Dendritic cell treated with granulocyte-macrophage colony-stimulating factor and Interleukin-4, amounts not matched to agents 40 ng/mL and 50 ng/mL, for 4 days (primary cell): Measurements from ENCODE around the gene PCK2.

ENCODE experiments used
- H3K27ac Mint-ChIP-seq: one replicate; pipeline ENCODE4 v1.8.0; 2022; ENCODE audit warnings: mild to moderate bottlenecking, mixed read lengths
- H3K27me3 Mint-ChIP-seq: one replicate; pipeline ENCODE4 v1.8.0; 2022; ENCODE audit warnings: mild to moderate bottlenecking, mixed read lengths
- H3K36me3 Mint-ChIP-seq: one replicate; pipeline ENCODE4 v1.8.0; 2022; ENCODE audit warnings: low read depth, mixed read lengths
- H3K4me1 Mint-ChIP-seq: one replicate; pipeline ENCODE4 v1.8.0; 2022; ENCODE audit warnings: low read depth, mixed read lengths
- H3K4me3 Mint-ChIP-seq: one replicate; pipeline ENCODE4 v1.8.0; 2022; ENCODE audit warnings: mild to moderate bottlenecking, moderate library complexity, mixed read lengths
- H3K9me3 Mint-ChIP-seq: one replicate; pipeline ENCODE4 v1.8.0; 2022; ENCODE audit warnings: mixed read lengths
- intact Hi-C: fragments of 100-400 bp; cut with micrococcal nuclease; formaldehyde crosslinking; loops from one replicate; pipeline ENCODE4 v1.15.0; 2022

PCK2 gene

DNA sequence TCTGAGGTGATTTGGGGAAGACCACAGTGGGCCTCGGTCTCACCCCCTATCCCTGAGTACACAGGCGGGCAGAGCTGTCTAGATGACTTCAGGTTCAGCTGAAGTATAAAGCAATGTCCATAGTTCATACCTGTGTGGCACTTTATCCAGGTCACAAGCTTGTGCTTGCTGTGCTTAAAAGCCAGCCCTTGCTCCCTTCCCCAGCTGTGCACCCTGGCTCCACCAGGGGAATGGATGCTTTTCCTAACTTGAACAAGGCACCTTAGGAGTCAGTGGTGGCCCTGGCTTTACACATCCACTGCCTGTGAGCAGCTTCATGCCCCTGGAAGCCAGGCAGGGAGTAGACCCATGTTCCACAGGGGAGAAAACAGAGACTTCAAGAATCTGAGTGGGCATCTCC, 36.8 kb upstream of the PCK2 start:
- Mint-ChIP-seq H3K27me3 (peaks cover 38% of the 10 kb centered on the region), H3K4me3 (no peak overlapping the region), H3K4me1 (peaks cover 17% of the 10 kb centered on the region), H3K36me3 (no peaks in the 10 kb centered on the region), H3K27ac (no peak overlapping the region), H3K9me3 (no peaks in the 10 kb centered on the region)
- intact Hi-C loops, result loop anchor here (5.0 kb wide), 1 partner anchor 105 kb away; the partner anchor contains the start of gene IRF9

DNA sequence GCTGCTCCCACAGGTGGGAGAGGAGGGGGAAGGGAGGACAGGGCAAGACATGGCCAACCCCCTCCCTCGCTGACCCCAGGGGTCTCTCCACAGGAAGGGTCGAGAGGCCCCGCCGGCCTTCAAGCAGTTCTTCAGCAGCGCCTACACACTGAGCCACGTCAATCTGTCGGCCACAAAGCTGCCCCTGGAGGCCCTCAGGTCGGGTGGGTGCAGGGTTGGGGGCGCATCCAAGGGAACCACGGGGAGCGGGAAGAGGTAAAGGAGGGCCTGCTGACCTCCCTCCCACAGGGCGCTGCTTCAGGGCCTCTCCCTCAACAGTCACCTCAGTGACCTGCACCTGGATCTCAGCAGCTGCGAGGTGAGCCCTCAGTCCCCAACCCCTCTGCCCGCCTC, 36.2 kb upstream of the PCK2 start:
- H3K4me3 Mint-ChIP-seq, result no peak overlapping the region
- no peaks in the 10 kb centered on the region for H3K9me3 Mint-ChIP-seq
- H3K27me3 Mint-ChIP-seq, result peaks cover 34% of the 10 kb centered on the region
- intact Hi-C loops, result loop anchor here (1.0 to 5.0 kb wide), 3 partner anchors 32 to 104 kb away; partner anchors contain the start of gene IRF9
- H3K27ac Mint-ChIP-seq, result no peak overlapping the region
- H3K4me1 Mint-ChIP-seq, result peaks cover 11% of the 10 kb centered on the region
- no peaks in the 10 kb centered on the region for H3K36me3 Mint-ChIP-seq

DNA sequence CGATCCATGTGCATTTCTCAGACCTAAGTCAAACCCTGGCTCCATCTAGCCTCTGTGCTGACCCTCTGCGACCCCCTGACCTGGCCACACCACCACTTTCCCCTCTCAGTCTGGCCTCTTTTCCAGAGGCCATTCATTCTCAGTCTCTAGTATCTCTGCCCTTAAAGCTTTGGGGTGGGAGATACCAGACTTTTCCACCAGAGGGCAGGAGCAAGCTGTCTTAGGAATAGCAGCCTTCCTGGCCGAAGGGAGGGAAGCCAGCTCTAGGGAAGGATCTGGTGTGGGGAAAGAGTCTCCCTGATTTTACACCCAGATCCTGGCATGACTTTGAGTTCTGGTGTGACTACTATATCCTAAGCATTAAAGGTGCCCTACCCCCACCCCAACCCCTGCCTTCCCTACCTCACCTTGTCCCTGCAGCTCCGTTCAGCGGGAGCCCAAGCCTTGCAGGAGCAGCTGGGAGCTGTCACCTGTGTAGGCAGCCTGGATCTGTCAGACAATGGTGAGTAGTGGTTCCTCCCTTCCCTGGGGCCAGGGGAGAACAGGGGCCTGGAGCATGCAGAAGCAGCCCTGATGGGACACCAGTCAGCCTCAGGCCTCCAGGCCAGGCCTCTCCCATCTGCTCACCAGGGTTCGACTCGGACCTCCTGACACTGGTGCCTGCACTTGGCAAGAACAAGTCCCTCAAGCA, 35.7 kb upstream of the PCK2 start:
- no peaks in the 10 kb centered on the region for H3K9me3 Mint-ChIP-seq
- H3K4me3 Mint-ChIP-seq, result no peak overlapping the region
- peaks cover 5% of the 10 kb centered on the region for H3K4me1 Mint-ChIP-seq
- no peak overlapping the region for H3K27ac Mint-ChIP-seq
- H3K36me3 Mint-ChIP-seq, result no peaks in the 10 kb centered on the region
- intact Hi-C loops, result loop anchor here (1.0 to 5.0 kb wide), 3 partner anchors 32 to 104 kb away; partner anchors contain the start of gene IRF9
- H3K27me3 Mint-ChIP-seq, result peaks cover 30% of the 10 kb centered on the region

DNA sequence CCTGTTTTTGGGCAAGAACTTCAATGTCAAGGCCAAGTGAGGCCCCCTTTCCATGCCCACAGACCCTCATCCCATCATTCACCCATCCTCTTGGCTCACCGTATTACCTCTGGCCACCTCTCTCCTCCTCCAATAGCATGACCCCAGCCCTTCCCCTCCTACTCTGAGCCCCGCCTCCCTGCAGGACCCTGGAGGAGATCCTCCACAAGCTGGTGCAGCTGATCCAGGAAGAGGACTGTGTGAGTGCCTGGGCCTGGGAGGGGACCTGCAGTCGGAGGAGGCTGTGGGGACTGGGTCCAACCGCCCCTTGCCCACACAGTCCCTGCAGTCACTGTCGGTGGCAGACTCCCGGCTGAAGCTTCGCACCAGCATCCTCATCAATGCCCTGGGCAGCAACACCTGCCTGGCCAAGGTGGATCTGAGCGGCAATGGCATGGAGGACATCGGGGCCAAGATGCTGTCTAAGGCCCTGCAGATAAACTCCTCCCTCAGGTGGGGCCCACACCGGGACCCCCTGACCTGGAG, 35.1 kb upstream of the PCK2 start:
- H3K27ac Mint-ChIP-seq, result no peak overlapping the region
- H3K9me3 Mint-ChIP-seq, result no peaks in the 10 kb centered on the region
- H3K27me3 Mint-ChIP-seq, result peaks cover 24% of the 10 kb centered on the region
- H3K4me3 Mint-ChIP-seq, result no peak overlapping the region
- no peaks in the 10 kb centered on the region for H3K4me1 Mint-ChIP-seq
- intact Hi-C loops, result loop anchor here (1.0 to 5.0 kb wide), 3 partner anchors 31 to 103 kb away; partner anchors contain the start of gene IRF9
- H3K36me3 Mint-ChIP-seq, result no peaks in the 10 kb centered on the region

DNA sequence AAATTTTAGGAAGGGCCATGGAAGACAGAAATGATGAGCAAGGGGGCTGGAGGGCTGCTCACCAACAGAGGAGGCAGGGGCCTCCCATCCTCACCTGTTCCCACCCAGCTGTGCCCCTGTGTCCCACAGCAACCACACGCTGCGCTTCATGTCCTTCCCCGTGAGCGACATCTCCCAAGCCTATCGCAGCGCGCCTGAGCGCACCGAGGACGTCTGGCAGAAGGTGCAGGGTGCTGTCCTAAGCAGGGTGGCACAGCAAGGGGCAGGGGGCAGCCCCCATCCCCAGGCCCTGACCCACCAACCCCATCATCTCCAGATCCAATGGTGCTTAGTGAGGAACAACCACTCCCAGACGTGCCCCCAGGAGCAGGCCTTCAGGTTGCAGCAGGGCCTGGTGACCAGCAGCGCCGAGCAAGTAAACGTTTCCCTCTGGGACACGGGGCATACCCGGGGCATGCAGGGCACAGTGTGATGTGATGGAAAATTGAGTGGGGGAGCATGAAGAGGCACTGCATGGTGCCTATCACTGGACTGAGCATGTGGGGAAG, 34.2 kb upstream of the PCK2 start:
- Mint-ChIP-seq H3K4me3 (no peak overlapping the region), H3K27ac (no peak overlapping the region), H3K4me1 (no peaks in the 10 kb centered on the region), H3K36me3 (no peaks in the 10 kb centered on the region), H3K27me3 (peaks cover 19% of the 10 kb centered on the region), H3K9me3 (no peaks in the 10 kb centered on the region)
- intact Hi-C loops, result loop anchor here (2.0 to 5.0 kb wide), 2 partner anchors 49 to 102 kb away; partner anchors contain the start of gene IRF9

DNA sequence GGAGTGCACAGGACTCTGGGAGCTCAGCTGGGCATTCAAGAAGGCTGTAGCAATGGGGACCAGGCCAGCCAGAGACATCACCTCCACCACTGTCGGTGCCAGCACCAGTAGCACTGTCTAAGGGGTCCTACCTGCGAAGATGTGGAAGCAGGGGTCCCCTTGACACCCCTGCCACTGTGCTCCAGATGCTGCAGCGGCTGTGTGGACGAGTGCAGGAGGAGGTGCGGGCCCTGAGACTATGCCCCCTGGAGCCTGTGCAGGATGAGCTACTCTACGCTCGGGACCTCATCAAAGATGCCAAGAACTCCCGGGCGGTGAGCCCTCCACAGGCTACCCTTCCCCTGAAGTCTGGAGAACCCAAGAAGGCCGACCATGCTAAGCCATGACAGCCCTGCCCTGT, 33.7 kb upstream of the PCK2 start:
- no peaks in the 10 kb centered on the region for H3K36me3 Mint-ChIP-seq
- peaks cover 14% of the 10 kb centered on the region for H3K27me3 Mint-ChIP-seq
- H3K27ac Mint-ChIP-seq, result no peak overlapping the region
- intact Hi-C loops, result no loop called here
- no peak overlapping the region for H3K4me3 Mint-ChIP-seq
- H3K4me1 Mint-ChIP-seq, result no peaks in the 10 kb centered on the region
- H3K9me3 Mint-ChIP-seq, result no peaks in the 10 kb centered on the region

DNA sequence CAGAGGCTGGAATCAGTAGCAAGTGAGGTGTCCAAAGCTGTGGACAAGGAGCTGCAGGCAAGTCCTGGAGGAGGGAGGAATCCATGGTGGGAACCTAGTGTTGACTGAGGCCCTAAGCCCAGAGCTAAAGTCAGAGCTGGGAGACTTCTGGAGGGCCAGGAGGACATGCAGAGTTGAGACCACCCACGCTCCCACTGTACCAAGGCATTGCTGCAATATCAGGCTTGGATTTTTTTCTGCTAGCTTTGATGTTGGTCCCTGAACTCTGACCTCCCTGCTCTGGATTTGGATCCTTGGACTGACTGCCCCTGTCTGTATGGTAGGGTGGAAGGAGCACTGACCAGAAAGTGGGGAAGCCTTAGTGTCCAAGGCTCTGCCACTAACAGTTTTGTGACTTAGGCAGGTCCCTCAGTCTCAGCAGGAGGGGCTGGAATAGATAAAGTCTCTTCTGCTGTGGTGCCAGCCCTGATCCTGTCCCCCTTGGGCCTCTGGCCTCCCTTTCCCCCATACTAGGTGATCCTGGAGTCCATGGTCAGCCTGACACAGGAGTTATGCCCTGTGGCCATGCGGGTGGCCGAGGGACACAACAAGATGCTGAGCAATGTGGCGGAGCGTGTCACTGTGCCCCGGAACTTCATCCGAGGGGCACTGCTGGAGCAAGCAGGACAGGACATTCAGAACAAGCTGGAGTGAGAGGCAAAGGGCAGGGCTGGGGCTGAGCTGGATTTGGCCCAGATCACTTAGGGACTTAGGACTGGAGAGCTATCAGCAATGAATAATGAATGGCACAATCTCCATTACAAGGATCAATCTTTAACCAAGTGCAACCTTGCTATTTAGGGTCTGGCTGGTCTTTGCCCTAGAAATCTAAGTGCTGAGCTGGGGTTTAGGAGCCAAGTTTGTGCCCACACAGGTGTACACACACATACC, 32.9 kb upstream of the PCK2 start:
- H3K27me3 Mint-ChIP-seq, result peaks cover 13% of the 10 kb centered on the region
- no peaks in the 10 kb centered on the region for H3K9me3 Mint-ChIP-seq
- no peak overlapping the region for H3K27ac Mint-ChIP-seq
- H3K4me3 Mint-ChIP-seq, result no peak overlapping the region
- H3K4me1 Mint-ChIP-seq, result no peaks in the 10 kb centered on the region
- no peaks in the 10 kb centered on the region for H3K36me3 Mint-ChIP-seq
- intact Hi-C loops, result no loop called here

DNA sequence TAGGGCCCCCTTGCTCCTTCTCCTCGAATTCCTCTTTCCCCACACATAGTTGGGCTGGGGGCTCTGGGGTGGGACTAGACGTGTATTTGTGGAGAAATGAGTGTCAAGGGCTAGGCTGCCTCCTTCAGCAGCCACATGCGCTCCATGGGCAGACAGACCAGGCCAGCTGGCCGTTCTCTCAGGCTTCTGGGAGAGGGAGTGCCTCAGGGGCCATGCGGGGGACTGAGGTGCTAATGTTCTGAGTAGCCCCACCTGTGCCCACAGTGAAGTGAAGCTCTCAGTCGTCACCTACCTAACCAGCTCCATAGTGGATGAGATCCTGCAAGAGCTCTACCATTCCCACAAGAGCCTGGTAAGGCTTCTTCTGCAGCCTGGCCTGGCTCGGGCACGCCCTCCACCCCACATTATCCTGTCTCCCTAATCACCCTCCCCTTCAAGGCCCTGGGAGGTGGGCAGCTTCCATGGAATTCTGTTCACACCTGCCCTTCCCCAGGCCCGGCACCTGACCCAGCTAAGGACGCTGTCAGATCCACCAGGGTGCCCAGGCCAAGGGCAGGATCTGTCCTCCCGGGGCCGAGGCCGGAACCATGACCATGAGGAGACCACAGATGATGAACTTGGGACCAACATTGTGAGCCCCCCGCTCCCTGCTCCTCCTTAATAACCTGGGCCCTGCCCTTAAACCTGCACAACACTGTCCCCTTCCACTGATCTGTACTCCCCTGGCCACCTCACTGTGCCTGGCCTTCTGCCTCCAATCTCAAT, 31.7 kb upstream of the PCK2 start:
- Mint-ChIP-seq H3K27me3 (peaks cover 10% of the 10 kb centered on the region), H3K9me3 (no peaks in the 10 kb centered on the region), H3K4me3 (no peak overlapping the region), H3K36me3 (no peaks in the 10 kb centered on the region), H3K27ac (no peak overlapping the region), H3K4me1 (no peaks in the 10 kb centered on the region)
- intact Hi-C loops, result no loop called here

DNA sequence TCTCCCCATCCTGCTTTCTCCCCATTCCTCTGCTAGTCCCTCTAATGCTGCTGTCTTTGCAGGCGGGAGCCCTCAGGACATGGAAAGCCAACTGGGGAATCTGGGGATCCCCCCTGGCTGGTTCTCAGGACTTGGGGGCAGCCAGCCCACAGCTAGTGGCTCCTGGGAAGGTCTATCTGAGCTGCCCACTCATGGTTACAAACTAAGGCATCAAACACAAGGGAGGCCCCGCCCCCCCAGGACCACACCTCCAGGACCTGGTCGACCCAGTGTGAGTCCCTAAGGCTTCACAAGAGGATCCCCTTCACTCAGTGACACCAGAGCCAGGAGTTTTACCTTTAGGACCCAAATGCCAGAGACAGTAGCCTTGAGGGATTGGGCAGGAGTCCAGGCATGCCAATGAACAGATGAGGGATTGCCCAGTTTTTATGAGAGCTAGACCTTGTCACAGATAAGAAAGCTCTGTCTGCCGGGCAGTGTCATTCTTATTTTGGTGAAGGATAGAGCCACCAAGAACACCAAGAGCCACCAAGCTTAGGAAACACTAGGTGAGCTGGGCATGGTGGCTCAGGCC, 30.8 kb upstream of the PCK2 start:
- no peaks in the 10 kb centered on the region for H3K4me1 Mint-ChIP-seq
- H3K9me3 Mint-ChIP-seq, result no peaks in the 10 kb centered on the region
- intact Hi-C loops, result no loop called here
- H3K4me3 Mint-ChIP-seq, result no peak overlapping the region
- no peak overlapping the region for H3K27ac Mint-ChIP-seq
- H3K36me3 Mint-ChIP-seq, result no peaks in the 10 kb centered on the region
- H3K27me3 Mint-ChIP-seq, result peaks cover 12% of the 10 kb centered on the region

DNA sequence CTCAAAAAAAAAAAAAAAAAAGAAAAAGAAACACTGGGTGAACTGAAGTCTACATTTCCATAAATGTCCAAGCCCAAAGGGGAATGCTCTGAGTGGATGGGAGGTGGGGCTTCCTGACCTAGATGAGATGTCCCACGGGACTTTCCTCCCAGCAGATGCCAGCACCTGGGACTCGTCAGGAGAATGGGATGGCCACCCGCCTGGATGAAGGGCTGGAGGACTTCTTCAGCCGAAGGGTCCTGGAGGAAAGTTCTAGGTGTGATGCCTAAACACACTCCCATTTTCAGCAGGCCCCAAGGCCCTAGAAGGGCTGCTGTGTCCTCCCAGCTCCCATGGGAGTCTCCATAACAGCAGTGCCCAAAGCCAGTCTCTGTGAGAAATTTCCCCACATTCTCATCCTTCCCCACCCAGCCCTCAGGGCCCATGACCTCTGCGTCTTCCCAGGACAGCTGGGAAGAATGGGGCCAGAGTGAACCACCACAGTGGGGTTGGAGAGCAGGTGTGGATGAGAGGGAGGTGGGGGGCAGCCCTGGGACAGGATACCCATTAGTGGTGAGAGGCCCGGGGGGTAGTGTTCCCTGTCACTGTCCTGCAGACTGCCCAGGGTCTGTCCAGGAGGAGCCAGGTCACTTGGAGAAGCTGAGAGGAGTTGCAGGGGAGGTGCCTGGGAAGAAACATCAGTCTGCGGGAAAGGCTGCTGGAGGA, 29.9 kb upstream of the PCK2 start:
- Mint-ChIP-seq H3K4me1 (no peaks in the 10 kb centered on the region), H3K4me3 (no peak overlapping the region), H3K27me3 (peaks cover 18% of the 10 kb centered on the region), H3K27ac (no peak overlapping the region), H3K9me3 (no peaks in the 10 kb centered on the region), H3K36me3 (no peaks in the 10 kb centered on the region)
- intact Hi-C loops, result no loop called here

DNA sequence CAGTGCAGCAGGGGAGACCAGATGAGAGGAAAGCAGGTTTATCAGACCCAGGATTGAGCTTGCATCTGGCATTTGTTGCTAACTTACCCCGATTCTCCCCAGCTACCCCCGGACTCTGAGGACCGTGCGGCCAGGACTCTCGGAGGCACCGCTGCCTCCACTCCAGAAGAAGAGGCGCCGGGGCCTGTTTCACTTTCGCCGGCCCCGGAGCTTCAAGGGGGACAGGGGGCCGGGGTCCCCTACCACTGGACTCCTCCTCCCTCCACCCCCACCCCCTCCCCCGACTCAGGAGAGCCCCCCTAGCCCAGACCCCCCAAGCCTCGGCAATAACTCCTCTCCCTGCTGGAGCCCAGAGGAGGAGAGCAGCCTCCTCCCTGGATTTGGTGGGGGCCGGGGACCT, 29.3 kb upstream of the PCK2 start:
- intact Hi-C loops, result no loop called here
- no peak overlapping the region for H3K27ac Mint-ChIP-seq
- H3K27me3 Mint-ChIP-seq, result peaks cover 24% of the 10 kb centered on the region
- no peaks in the 10 kb centered on the region for H3K4me1 Mint-ChIP-seq
- no peaks in the 10 kb centered on the region for H3K36me3 Mint-ChIP-seq
- H3K4me3 Mint-ChIP-seq, result no peak overlapping the region
- no peaks in the 10 kb centered on the region for H3K9me3 Mint-ChIP-seq

DNA sequence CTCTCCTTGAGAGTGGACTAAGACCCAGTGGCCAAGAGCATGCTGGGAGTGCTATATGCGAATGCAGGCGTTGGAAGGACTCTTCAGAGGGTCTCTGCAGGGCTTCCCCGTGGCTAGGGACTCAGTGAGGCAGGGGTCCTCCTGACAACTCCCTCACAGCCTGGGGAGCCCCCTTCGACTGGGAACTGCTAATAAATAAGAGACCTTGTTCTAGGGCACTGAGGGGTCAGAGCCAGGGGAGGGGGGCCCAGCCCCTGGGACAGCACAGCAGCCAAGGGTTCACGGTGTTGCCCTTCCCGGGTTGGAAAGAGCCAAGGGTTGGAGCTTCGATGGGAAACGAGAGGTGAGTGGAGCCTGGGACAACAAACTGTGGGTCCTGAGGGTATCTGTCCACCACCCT, 28.7 kb upstream of the PCK2 start:
- intact Hi-C loops, result no loop called here
- Mint-ChIP-seq H3K27ac (no peak overlapping the region), H3K4me1 (peaks cover 4% of the 10 kb centered on the region), H3K4me3 (no peak overlapping the region), H3K36me3 (no peaks in the 10 kb centered on the region), H3K27me3 (peaks cover 28% of the 10 kb centered on the region), H3K9me3 (no peaks in the 10 kb centered on the region)
